Measurements from ENCODE around the gene MGMT.

DNA sequence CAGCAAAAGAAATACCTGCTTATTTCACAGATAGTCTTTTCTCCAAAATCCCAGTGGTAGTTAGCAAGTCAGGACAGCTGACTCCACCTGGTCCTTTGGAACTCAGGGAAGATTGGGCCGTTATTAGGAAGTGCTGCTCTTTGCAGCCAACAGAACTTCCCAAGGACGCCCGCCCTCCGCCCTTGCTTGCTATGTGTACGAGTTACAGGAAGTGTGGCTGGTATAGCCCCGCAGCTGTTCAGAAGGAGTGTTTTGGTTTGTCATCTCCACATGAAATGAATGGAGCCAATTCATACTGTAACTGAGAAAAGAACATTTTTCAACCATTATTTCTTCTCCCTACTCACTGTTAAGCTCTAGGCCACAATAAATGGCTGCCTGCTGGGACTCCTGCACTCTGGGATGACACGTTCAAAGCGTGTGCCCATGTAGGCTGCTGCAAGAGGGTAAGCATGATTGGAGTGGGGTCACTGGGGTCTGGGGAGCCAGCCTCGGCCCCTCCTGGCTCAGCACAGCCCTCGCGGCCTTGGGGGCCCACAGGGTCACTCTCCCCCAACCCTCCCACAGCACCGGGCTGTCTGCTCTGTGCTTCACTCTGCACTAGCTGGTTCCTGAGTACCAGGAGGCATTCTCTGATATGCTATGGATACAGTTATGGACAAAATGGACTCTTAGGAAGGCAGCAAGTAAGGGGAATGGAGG is 253.0 kb downstream of the MGMT start:
- TF ChIP-seq, protein P1, sequence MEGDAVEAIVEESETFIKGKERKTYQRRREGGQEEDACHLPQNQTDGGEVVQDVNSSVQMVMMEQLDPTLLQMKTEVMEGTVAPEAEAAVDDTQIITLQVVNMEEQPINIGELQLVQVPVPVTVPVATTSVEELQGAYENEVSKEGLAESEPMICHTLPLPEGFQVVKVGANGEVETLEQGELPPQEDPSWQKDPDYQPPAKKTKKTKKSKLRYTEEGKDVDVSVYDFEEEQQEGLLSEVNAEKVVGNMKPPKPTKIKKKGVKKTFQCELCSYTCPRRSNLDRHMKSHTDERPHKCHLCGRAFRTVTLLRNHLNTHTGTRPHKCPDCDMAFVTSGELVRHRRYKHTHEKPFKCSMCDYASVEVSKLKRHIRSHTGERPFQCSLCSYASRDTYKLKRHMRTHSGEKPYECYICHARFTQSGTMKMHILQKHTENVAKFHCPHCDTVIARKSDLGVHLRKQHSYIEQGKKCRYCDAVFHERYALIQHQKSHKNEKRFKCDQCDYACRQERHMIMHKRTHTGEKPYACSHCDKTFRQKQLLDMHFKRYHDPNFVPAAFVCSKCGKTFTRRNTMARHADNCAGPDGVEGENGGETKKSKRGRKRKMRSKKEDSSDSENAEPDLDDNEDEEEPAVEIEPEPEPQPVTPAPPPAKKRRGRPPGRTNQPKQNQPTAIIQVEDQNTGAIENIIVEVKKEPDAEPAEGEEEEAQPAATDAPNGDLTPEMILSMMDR (IDR thresholded peaks at IDR 0.05; ENCODE audit: extremely low read depth in 1 of 2, insufficient read depth in 1 of 2, low read depth in 1 of 2, low read length in 2 of 2), result no peak
- no peak for TF ChIP-seq POLR2AphosphoS5 (IDR thresholded peaks at IDR 0.05; ENCODE audit: insufficient read depth, low read depth, low read length)
- no peak for TF ChIP-seq POLR2A (IDR thresholded peaks at IDR 0.05; ENCODE audit: low read depth, low read length)
- no peak for TF ChIP-seq FOS (IDR thresholded peaks at IDR 0.05; ENCODE audit: borderline replicate concordance, insufficient read depth, low read length)
- TF ChIP-seq MYC (IDR thresholded peaks at IDR 0.05; ENCODE audit: low read depth, low read length), result no peak
- TF ChIP-seq, protein P2, sequence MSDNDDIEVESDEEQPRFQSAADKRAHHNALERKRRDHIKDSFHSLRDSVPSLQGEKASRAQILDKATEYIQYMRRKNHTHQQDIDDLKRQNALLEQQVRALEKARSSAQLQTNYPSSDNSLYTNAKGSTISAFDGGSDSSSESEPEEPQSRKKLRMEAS (IDR thresholded peaks at IDR 0.05; ENCODE audit: insufficient read depth, insufficient read length), result no peak
- TF ChIP-seq EZH2 (IDR thresholded peaks at IDR 0.05; ENCODE audit: borderline replicate concordance, low read depth, low read length, severe bottlenecking), result no peak
- TF ChIP-seq JUN (IDR thresholded peaks at IDR 0.05; ENCODE audit: borderline replicate concordance, insufficient read depth, insufficient read length, low read depth), result no peak
- no peak for TF ChIP-seq GATA2 (IDR thresholded peaks at IDR 0.05; ENCODE audit: insufficient read depth, insufficient read length, low read depth, low read length)
